Body of pancreas (tissue), 4 donors: ENCODE measurements around the gene OTULINL. TPM values are rescaled to one million over a fixed set of nuclear protein-coding genes. Genes with fewer than 3 reads are reported as not detected.

Source experiments
- ATAC-seq: fragments of 150-250 bp; one replicate; pipeline ENCODE4 v1.9.1; 2016
- DNase-seq, 4 donors: peaks; one replicate each; pipeline ENCODE4 v3.0.0-alpha.2; 2019
- H3K27ac ChIP-seq, 4 donors: fragments of 200-600 bp; sonication (generic); 1 replicate in 3 of 4; 2 replicates in 1 of 4; pipeline versions ENCODE4 v1.5.1 to v1.6.1; 2016 to 2019; ENCODE audit warnings: mild to moderate bottlenecking in 1 of 4, mixed read lengths in 1 of 4, moderate library complexity in 1 of 4
- H3K27me3 ChIP-seq, 2 donors: fragments of 200-600 bp; sonication (generic); one replicate each; pipeline ENCODE4 v1.6.0; 2016; ENCODE audit warnings: mild to moderate bottlenecking in 1 of 2
- H3K36me3 ChIP-seq, 2 donors: fragments of 200-600 bp; sonication (generic); replicated peaks in 1 of 2; 2 replicates each; pipeline ENCODE4 v1.5.1; 2016; ENCODE audit warnings: low read depth in 2 of 2; ENCODE audit not compliant: insufficient read depth in 1 of 2
- H3K4me1 ChIP-seq: fragments of 200-600 bp; sonication (generic); one replicate; pipeline ENCODE4 v1.6.0; 2016
- H3K4me3 ChIP-seq, 2 donors: fragments of 200-600 bp; sonication (generic); 1 replicate in 1 of 2; 2 replicates in 1 of 2; pipeline ENCODE4 v1.5.1; 2016 to 2019
- H3K9me3 ChIP-seq, 3 donors: fragments of 200-600 bp; sonication (generic); 1 replicate in 2 of 3; 2 replicates in 1 of 3; pipeline ENCODE4 v1.5.1; 2016
- POLR2A ChIP-seq, 3 donors: fragments of 450-650 bp; IDR thresholded peaks; one replicate each; pipeline ENCODE4 v1.6.1; 2016; ENCODE audit warnings: antibody characterized with exemption in 3 of 3, mild to moderate bottlenecking in 2 of 3
- WGBS, 2 donors: methylation state at CpG; one replicate each; pipeline ENCODE4 v1.1.5; 2017; 5-methylcytosine and 5-hydroxymethylcytosine counted together
- intact Hi-C: fragments of 100-400 bp; cut with DNase I; formaldehyde crosslinking; loops from one replicate; pipeline ENCODE4 v1.15.1; 2023
- total RNA-seq, 2 donors: library from RNA; depleted of rRNA; stranded (reverse); fragments of >200 nt; gene quantifications; one replicate each; pipeline ENCODE4 v1.1.0, GENCODE V29; 2016
- TF ChIP-seq, protein P1 (sequence below), 7 experiments: fragments of 450-650 bp in 4 of 7; fragments of 200-600 bp in 3 of 7; sonication (generic) in 3 of 7; IDR thresholded peaks; one replicate each; pipeline ENCODE4 v1.5.1; 2016 to 2019; ENCODE audit warnings: antibody characterized with exemption in 7 of 7

Gene OTULINL
- total RNA-seq, 2 donors from 2014 or later, result 3.3 to 26.2 TPM

GRCh38 chr5:14595891-14596290, 14.3 kb downstream of the OTULINL start:
- Histone ChIP-seq H3K36me3 (no peaks in the 10 kb centered on the region), H3K4me3 (no peak overlapping the region), H3K27ac (peak overlapping the region in 1 of 4 donors; percentile 44), H3K4me1 (peaks cover 16% of the 10 kb centered on the region), H3K27me3 (no peaks in the 10 kb centered on the region), H3K9me3 (no peaks in the 10 kb centered on the region)
- ATAC-seq, result no peak
- TF ChIP-seq POLR2A (IDR thresholded peaks at IDR 0.05), result no peak
- TF ChIP-seq, protein P1, sequence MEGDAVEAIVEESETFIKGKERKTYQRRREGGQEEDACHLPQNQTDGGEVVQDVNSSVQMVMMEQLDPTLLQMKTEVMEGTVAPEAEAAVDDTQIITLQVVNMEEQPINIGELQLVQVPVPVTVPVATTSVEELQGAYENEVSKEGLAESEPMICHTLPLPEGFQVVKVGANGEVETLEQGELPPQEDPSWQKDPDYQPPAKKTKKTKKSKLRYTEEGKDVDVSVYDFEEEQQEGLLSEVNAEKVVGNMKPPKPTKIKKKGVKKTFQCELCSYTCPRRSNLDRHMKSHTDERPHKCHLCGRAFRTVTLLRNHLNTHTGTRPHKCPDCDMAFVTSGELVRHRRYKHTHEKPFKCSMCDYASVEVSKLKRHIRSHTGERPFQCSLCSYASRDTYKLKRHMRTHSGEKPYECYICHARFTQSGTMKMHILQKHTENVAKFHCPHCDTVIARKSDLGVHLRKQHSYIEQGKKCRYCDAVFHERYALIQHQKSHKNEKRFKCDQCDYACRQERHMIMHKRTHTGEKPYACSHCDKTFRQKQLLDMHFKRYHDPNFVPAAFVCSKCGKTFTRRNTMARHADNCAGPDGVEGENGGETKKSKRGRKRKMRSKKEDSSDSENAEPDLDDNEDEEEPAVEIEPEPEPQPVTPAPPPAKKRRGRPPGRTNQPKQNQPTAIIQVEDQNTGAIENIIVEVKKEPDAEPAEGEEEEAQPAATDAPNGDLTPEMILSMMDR (IDR thresholded peaks at IDR 0.05), result no peak
- WGBS, 2 donors, result 58 to 78% methylated on average over 1 of the region's 1 CpG
- DNase-seq, result no peak
- intact Hi-C loops, result no loop called here

DNA sequence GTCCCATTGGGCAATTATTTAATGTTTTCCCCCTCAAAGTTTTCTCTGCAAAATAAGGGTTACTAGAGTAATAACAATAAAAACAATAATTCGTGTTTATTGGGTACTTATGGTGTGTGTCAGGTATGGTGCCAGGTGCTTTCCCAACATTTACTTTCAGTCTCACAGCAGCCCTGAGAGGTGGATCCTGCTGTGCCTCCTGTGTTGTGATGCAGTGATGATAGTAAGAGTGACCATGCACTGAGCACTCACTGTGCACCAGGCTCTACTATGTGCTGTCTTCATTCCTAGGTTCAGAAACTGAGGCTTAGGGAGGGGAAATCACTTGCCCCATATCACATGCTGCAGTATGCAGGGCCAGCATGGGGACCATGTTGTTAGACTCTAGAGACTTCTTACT, 15.5 kb downstream of the OTULINL start:
- intact Hi-C loops, result no loop called here
- Histone ChIP-seq H3K9me3 (no peaks in the 10 kb centered on the region), H3K27me3 (no peaks in the 10 kb centered on the region), H3K4me1 (peaks cover 7% of the 10 kb centered on the region), H3K27ac (no peak overlapping the region), H3K4me3 (no peak overlapping the region), H3K36me3 (no peaks in the 10 kb centered on the region)
- no peak for TF ChIP-seq POLR2A (IDR thresholded peaks at IDR 0.05)
- TF ChIP-seq, protein P1 (IDR thresholded peaks at IDR 0.05), result no peak
- WGBS, 2 donors, result 76 to 87% methylated on average over 1 of the region's 1 CpG
- ATAC-seq (no peak), DNase-seq (no peak)

DNA sequence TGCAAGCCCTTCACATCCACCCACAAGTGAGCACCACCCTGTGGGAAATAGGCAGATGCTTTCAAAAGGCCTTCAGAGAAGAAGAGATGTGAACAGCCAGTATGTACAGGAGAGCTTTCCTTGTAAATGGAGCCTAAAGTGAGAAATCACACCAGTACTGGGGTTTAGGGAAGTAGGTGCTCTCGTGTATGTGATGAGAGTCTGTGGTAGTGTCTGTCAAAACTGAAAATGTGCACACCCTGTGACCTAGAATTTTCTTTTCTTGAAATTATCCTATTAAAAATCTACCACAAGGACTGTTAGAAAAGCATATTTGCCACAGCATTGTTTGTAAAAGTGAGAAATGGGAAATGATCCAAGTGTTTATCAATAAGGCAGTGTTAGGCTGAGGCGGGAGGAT, 16.6 kb downstream of the OTULINL start:
- Histone ChIP-seq H3K27me3 (no peaks in the 10 kb centered on the region), H3K4me3 (no peak overlapping the region), H3K4me1 (peaks cover 7% of the 10 kb centered on the region), H3K9me3 (no peaks in the 10 kb centered on the region), H3K27ac (no peak overlapping the region), H3K36me3 (no peaks in the 10 kb centered on the region)
- TF ChIP-seq, protein P1 (IDR thresholded peaks at IDR 0.05), result no peak
- no peak for TF ChIP-seq POLR2A (IDR thresholded peaks at IDR 0.05)
- 39 to 41% methylated on average over 2 of the region's 2 CpGs for WGBS, 2 donors
- DNase-seq (no peak), ATAC-seq (no peak)
- intact Hi-C loops, result no loop called here

DNA sequence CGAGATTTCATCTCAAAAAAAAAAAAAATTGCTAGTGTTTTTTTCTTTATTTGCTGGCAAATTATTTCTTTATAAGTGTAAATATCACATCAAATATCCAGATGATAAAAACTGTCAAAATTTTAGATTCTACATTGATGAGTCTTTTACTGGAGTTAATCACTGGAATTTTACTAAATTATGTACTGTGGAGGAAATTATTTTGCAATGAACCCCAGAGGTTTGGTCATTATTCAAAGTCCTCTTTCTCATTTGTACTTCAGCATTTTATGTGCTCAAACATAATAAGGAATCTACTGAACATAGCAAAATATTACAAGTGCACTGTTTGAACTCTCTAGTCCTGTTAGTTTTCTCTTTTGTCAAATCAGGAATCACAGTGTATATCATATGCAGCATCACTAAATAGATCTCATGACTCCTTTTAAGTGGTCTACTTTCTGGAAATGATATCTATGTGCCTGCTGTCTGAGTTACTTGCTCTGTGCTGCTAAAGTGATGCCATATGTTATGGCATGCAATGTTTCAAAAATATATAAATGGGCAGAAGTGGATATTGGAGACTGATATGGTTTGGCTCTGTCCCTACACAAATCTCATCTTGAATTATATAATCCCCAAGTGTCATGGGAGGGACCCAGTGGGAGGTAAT, 18.0 kb downstream of the OTULINL start:
- no peak for TF ChIP-seq POLR2A (IDR thresholded peaks at IDR 0.05)
- H3K36me3 ChIP-seq, result no peaks in the 10 kb centered on the region

DNA sequence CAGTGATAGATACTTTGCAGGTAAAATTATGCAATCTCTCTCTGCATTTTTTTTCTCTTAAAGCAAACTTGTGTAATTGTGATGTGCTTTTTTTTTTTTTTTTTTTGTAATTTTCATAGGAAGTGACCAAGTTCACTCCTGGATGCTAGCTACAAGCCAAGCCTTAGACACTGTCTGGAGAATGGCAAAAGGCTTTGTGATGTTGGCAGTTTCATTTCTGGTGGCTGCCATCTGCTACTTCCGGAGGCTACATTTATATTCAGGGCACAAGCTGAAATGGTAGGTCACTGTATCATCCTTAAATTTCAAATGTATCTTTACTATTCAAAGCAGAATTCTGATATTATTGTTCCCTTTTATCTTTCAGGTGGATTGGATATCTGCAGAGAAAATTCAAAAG, 19.3 kb downstream of the OTULINL start:
- Histone ChIP-seq H3K9me3 (no peaks in the 10 kb centered on the region), H3K4me1 (peaks cover 7% of the 10 kb centered on the region), H3K36me3 (no peaks in the 10 kb centered on the region), H3K27ac (no peak overlapping the region), H3K4me3 (no peak overlapping the region), H3K27me3 (no peaks in the 10 kb centered on the region)
- WGBS, 2 donors, result 77 to 94% methylated on average over 1 of the region's 1 CpG
- no peak for DNase-seq
- ATAC-seq, result no peak
- intact Hi-C loops, result no loop called here
- TF ChIP-seq, protein P1 (IDR thresholded peaks at IDR 0.05), result no peak
- no peak for TF ChIP-seq POLR2A (IDR thresholded peaks at IDR 0.05)

More for the DNA sequence above, 18.0 kb downstream of the OTULINL start:
- peaks cover 7% of the 10 kb centered on the region for H3K4me1 ChIP-seq
- no peak for ATAC-seq
- 63 to 84% methylated on average over 1 of the region's 1 CpG for WGBS, 2 donors
- H3K4me3 ChIP-seq, result no peak overlapping the region
- H3K27ac ChIP-seq, result no peak overlapping the region
- H3K27me3 ChIP-seq, result no peaks in the 10 kb centered on the region
- DNase-seq, result no peak
- intact Hi-C loops, result no loop called here
- H3K9me3 ChIP-seq, result no peaks in the 10 kb centered on the region
